HEK293 (cell line): ENCODE data around the gene DOK5.

ENCODE experiments used
- CTCF ChIP-seq: fragments of 450-650 bp; formaldehyde crosslinking; IDR thresholded peaks from 2 replicates; pipeline ENCODE4 v1.5.1; 2016; ENCODE audit warnings: missing biosample characterization, missing genetic modification characterization
- OVOL3 ChIP-seq: fragments of 450-650 bp; formaldehyde crosslinking; IDR thresholded peaks from 2 replicates; pipeline ENCODE4 v1.5.1; 2016; ENCODE audit warnings: missing biosample characterization, missing genetic modification characterization
- PRDM1 ChIP-seq: fragments of 450-650 bp; formaldehyde crosslinking; IDR thresholded peaks from 2 replicates; pipeline ENCODE4; 2016; ENCODE audit warnings: missing biosample characterization, missing genetic modification characterization
- ZBTB20 ChIP-seq: fragments of 450-650 bp; formaldehyde crosslinking; IDR thresholded peaks from 2 replicates; pipeline ENCODE4 v1.5.1; 2016; ENCODE audit warnings: missing biosample characterization, missing genetic modification characterization
- ZBTB44 ChIP-seq: fragments of 450-650 bp; IDR thresholded peaks from 2 replicates; pipeline ENCODE4 v1.5.1; 2018; ENCODE audit warnings: missing biosample characterization, mild to moderate bottlenecking, missing genetic modification characterization
- ZNF274 ChIP-seq, 2 experiments: fragments of 200-500 bp in 1 of 2; fragments of 450-650 bp in 1 of 2; sonication (Bioruptor generic) in 1 of 2; formaldehyde crosslinking in 1 of 2; IDR thresholded peaks; 2 replicates each; pipeline versions ENCODE4 v1.5.1 to v1.6.1; 2014 to 2016; ENCODE audit warnings: borderline replicate concordance in 1 of 2, inconsistent platforms in 1 of 2, low read length in 1 of 2, missing biosample characterization in 1 of 2, missing genetic modification characterization in 1 of 2
- ZNF341 ChIP-seq: fragments of 450-650 bp; formaldehyde crosslinking; IDR thresholded peaks from 2 replicates; pipeline ENCODE4; 2016; ENCODE audit warnings: low read depth, missing biosample characterization, missing genetic modification characterization
- ZNF37A ChIP-seq: fragments of 450-650 bp; IDR thresholded peaks from 2 replicates; pipeline ENCODE4 v1.5.1; 2018; ENCODE audit warnings: missing biosample characterization, missing genetic modification characterization
- ZNF529 ChIP-seq: fragments of 450-650 bp; formaldehyde crosslinking; IDR thresholded peaks from 2 replicates; pipeline ENCODE4 v1.5.1; 2017; ENCODE audit warnings: missing genetic modification characterization, missing biosample characterization; ENCODE audit not compliant: insufficient replicate concordance
- ZNF561 ChIP-seq: fragments of 450-650 bp; IDR thresholded peaks from 2 replicates; pipeline ENCODE4 v1.5.1; 2018; ENCODE audit warnings: missing biosample characterization, missing genetic modification characterization, borderline replicate concordance
- ZNF785 ChIP-seq: fragments of 450-650 bp; formaldehyde crosslinking; IDR thresholded peaks from 2 replicates; pipeline ENCODE4 v1.5.1; 2016; ENCODE audit warnings: missing biosample characterization, missing genetic modification characterization
- TF ChIP-seq, protein P1 (sequence below): fragments of 450-650 bp; formaldehyde crosslinking; IDR thresholded peaks from 2 replicates; pipeline ENCODE4 v1.5.1; 2016; ENCODE audit warnings: missing biosample characterization, missing genetic modification characterization, low read depth
- TF ChIP-seq, protein P2 (sequence below): fragments of 450-650 bp; formaldehyde crosslinking; IDR thresholded peaks from 2 replicates; pipeline ENCODE4 v1.5.1; 2016; ENCODE audit warnings: missing biosample characterization, missing genetic modification characterization

DNA sequence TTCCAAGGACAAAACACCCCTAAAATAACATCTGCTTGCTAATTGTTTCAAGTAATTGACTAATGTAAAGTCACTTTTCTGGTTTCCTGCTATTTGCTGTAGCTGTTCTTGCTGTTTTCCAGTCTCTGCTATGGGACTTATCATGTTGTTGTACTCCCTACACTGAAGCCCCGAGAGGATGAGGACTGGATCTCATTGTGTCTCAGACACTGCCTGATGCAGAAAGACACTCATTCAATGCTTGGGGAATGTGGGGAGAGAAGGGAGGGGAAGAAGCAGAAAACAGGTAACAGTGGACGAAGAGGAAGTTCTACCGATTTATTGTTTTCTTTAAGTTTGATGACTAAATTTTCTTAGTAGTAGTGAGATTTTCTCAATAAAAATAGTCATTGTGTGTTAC, 79.8 kb downstream of the DOK5 start:
- TF ChIP-seq, protein P1, sequence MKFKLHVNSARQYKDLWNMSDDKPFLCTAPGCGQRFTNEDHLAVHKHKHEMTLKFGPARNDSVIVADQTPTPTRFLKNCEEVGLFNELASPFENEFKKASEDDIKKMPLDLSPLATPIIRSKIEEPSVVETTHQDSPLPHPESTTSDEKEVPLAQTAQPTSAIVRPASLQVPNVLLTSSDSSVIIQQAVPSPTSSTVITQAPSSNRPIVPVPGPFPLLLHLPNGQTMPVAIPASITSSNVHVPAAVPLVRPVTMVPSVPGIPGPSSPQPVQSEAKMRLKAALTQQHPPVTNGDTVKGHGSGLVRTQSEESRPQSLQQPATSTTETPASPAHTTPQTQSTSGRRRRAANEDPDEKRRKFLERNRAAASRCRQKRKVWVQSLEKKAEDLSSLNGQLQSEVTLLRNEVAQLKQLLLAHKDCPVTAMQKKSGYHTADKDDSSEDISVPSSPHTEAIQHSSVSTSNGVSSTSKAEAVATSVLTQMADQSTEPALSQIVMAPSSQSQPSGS, result no peak
- TF ChIP-seq ZBTB44 (tag by site-specific recombination), result no peak
- TF ChIP-seq ZNF529, result no peak
- TF ChIP-seq ZNF341 (tag by site-specific recombination), result no peak
- no peak for TF ChIP-seq CTCF (tag by site-specific recombination)
- TF ChIP-seq ZNF561 (tag by site-specific recombination), result no peak
- no peak for TF ChIP-seq PRDM1 (tag by site-specific recombination)
- TF ChIP-seq ZNF785, result no peak
- TF ChIP-seq, protein P2, sequence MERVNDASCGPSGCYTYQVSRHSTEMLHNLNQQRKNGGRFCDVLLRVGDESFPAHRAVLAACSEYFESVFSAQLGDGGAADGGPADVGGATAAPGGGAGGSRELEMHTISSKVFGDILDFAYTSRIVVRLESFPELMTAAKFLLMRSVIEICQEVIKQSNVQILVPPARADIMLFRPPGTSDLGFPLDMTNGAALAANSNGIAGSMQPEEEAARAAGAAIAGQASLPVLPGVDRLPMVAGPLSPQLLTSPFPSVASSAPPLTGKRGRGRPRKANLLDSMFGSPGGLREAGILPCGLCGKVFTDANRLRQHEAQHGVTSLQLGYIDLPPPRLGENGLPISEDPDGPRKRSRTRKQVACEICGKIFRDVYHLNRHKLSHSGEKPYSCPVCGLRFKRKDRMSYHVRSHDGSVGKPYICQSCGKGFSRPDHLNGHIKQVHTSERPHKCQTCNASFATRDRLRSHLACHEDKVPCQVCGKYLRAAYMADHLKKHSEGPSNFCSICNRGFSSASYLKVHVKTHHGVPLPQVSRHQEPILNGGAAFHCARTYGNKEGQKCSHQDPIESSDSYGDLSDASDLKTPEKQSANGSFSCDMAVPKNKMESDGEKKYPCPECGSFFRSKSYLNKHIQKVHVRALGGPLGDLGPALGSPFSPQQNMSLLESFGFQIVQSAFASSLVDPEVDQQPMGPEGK (tag by site-specific recombination), result no peak
- no peak for TF ChIP-seq ZNF37A (tag by site-specific recombination)
- TF ChIP-seq ZBTB20 (tag by site-specific recombination), result no peak
- no peak for TF ChIP-seq OVOL3 (tag by site-specific recombination)
- TF ChIP-seq ZNF274 (IDR thresholded peaks at IDR 0.05; ENCODE audit: low read length), result no peak
- no peak for TF ChIP-seq ZNF274 (tag by site-specific recombination; IDR thresholded peaks at IDR 0.05; ENCODE audit: borderline replicate concordance)
